Progenitor cell of endocrine pancreas (in vitro differentiated cells): ENCODE results near the gene STX18. TPM values are rescaled to one million over a fixed set of nuclear protein-coding genes. Genes with fewer than 3 reads are reported as not detected.

Experiments
- DNase-seq: peaks from one replicate; pipeline ENCODE4 v3.0.0; 2021; ENCODE audit warnings: low spot score; ENCODE audit not compliant: unreplicated experiment
- H3K27ac Mint-ChIP-seq: 2 replicates; pipeline ENCODE4 v1.8.0; 2021; ENCODE audit warnings: mild to moderate bottlenecking, moderate library complexity, mixed read lengths
- H3K27me3 Mint-ChIP-seq: 2 replicates; pipeline ENCODE4 v1.8.0; 2021; ENCODE audit warnings: mixed read lengths
- H3K36me3 Mint-ChIP-seq: 2 replicates; pipeline ENCODE4 v1.8.0; 2022; ENCODE audit warnings: mixed read lengths; ENCODE audit not compliant: insufficient read depth
- H3K4me1 Mint-ChIP-seq: 2 replicates; pipeline ENCODE4 v1.8.0; 2021; ENCODE audit warnings: low read depth, mixed read lengths
- H3K4me3 Mint-ChIP-seq: 2 replicates; pipeline ENCODE4 v1.8.0; 2021; ENCODE audit warnings: low read depth, mild to moderate bottlenecking, moderate library complexity, mixed read lengths
- H3K9me3 Mint-ChIP-seq: 2 replicates; pipeline ENCODE4 v1.8.0; 2021; ENCODE audit warnings: low read depth, mixed read lengths
- total RNA-seq: library from RNA; stranded (reverse); gene quantifications from 2 replicates; pipeline ENCODE4 v1.2.1, GENCODE V29; 2021
- TF ChIP-seq, protein P1 (sequence below): fragments of 200-600 bp; sonication (generic); IDR thresholded peaks from one replicate; pipeline ENCODE4 v1.5.0; 2021; ENCODE audit warnings: antibody characterized with exemption, mild to moderate bottlenecking; ENCODE audit not compliant: unreplicated experiment

The STX18 gene
- total RNA-seq, 1 donor from 2014 or later: 41.2 TPM

- no peak overlapping the region for H3K4me3 Mint-ChIP-seq
- no peak for DNase-seq
- no peak overlapping the region for H3K27ac Mint-ChIP-seq
- TF ChIP-seq, protein P1, sequence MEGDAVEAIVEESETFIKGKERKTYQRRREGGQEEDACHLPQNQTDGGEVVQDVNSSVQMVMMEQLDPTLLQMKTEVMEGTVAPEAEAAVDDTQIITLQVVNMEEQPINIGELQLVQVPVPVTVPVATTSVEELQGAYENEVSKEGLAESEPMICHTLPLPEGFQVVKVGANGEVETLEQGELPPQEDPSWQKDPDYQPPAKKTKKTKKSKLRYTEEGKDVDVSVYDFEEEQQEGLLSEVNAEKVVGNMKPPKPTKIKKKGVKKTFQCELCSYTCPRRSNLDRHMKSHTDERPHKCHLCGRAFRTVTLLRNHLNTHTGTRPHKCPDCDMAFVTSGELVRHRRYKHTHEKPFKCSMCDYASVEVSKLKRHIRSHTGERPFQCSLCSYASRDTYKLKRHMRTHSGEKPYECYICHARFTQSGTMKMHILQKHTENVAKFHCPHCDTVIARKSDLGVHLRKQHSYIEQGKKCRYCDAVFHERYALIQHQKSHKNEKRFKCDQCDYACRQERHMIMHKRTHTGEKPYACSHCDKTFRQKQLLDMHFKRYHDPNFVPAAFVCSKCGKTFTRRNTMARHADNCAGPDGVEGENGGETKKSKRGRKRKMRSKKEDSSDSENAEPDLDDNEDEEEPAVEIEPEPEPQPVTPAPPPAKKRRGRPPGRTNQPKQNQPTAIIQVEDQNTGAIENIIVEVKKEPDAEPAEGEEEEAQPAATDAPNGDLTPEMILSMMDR: no peak
- H3K9me3 Mint-ChIP-seq: no peaks in the 10 kb centered on the region
- H3K4me1 Mint-ChIP-seq: peaks cover 6% of the 10 kb centered on the region
- H3K27me3 Mint-ChIP-seq: no peaks in the 10 kb centered on the region
- peaks cover 25% of the 10 kb centered on the region for H3K36me3 Mint-ChIP-seq
Measured at GRCh38 chr4:4416981-4417380, 124.9 kb downstream of the STX18 start.

GRCh38 chr4:4415806-4416805, 125.7 kb downstream of the STX18 start:
- H3K27ac Mint-ChIP-seq: no peak overlapping the region
- no peaks in the 10 kb centered on the region for H3K27me3 Mint-ChIP-seq
- H3K36me3 Mint-ChIP-seq: peaks cover 24% of the 10 kb centered on the region
- peaks cover 6% of the 10 kb centered on the region for H3K4me1 Mint-ChIP-seq
- TF ChIP-seq, protein P1: no peak
- no peak overlapping the region for H3K4me3 Mint-ChIP-seq
- H3K9me3 Mint-ChIP-seq: no peaks in the 10 kb centered on the region
- no peak for DNase-seq

DNA sequence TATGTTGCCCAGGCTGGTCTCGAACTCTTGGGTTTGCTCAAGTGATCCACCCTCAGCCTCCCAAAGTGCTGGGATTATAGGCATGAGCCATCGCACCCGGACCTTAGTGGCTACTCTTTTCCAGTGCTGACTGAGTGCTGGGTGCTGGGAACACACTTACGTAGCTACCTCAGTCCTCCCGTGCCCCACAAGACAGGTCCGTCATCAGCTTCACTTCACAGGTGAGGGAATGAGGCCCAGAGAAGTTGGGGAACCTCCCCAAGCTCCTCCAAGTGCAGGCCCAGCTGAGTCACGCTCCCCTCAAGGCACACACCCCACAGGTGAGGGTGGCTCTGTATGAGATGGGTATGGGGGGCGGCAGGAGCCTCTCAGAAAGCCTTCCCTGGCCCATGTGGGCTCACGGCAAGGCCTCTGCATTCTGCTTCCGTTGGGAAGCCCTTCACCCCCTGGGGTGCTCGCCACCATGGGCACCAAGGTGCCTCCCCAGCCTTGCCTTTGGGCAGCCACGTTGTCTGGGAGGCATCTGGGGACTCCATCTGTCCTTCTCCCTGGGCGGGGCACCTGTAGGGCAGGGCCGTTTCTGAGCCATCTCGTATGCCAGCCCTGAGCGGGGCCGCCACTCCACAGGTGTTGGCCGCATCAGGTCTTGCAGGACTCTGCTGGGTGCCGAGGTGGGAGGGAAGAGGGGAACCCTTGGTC, 126.6 kb downstream of the STX18 start:
- no peak for DNase-seq
- Mint-ChIP-seq H3K27me3 (no peaks in the 10 kb centered on the region), H3K4me1 (peaks cover 6% of the 10 kb centered on the region), H3K9me3 (no peaks in the 10 kb centered on the region), H3K4me3 (no peak overlapping the region), H3K27ac (no peak overlapping the region), H3K36me3 (peaks cover 20% of the 10 kb centered on the region)
- TF ChIP-seq, protein P1: no peak

DNA sequence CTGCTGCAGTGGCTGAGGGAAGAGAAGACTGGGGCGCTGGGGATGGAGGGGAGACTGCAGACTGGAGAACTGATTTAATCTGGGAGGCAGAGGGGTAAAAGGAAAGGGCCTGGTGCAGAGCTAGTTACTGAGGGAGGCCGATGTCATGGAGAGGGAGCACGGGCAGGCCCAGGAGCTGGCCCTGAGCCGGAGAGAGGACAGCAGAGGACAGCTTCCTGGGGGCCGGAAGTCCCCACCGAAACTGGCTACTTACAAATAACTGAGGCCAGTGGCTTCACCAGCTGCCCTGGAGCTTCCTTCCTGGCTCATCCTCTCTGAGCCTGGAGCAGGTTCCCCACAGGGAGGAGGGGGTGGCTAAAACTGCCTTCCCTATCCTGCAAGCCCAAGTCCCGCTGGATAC, 128.0 kb downstream of the STX18 start:
- TF ChIP-seq, protein P1: no peak
- Mint-ChIP-seq H3K36me3 (peaks cover 20% of the 10 kb centered on the region), H3K4me1 (peaks cover 6% of the 10 kb centered on the region), H3K27ac (no peak overlapping the region), H3K4me3 (no peak overlapping the region), H3K9me3 (no peaks in the 10 kb centered on the region), H3K27me3 (no peaks in the 10 kb centered on the region)
- DNase-seq: no peak

DNA sequence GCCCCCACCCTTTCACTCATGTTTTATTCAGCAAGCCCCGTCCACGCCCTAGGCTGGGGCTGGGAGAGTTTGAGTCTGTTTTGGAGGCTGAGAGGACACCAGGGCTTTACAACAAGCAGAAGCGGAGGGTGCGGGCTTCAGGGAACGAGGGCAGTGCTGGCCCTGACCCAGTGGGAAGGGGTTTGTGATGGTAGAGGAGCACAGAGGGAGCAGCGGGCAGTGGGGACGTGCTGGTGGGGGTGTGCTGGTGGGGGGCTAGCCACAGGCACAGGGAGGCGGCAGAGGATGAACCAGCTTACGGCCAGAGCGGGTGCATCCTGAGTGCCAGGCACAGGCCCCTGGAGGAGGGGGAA, 128.5 kb downstream of the STX18 start:
- DNase-seq: no peak
- TF ChIP-seq, protein P1: no peak
- H3K27ac Mint-ChIP-seq: peak overlapping the region; percentile 74

More for the DNA sequence above, 128.5 kb downstream of the STX18 start:
- H3K4me1 Mint-ChIP-seq: peaks cover 6% of the 10 kb centered on the region
- H3K27me3 Mint-ChIP-seq: no peaks in the 10 kb centered on the region
- H3K36me3 Mint-ChIP-seq: peaks cover 17% of the 10 kb centered on the region
- no peak overlapping the region for H3K4me3 Mint-ChIP-seq
- no peaks in the 10 kb centered on the region for H3K9me3 Mint-ChIP-seq
